GM23248 (cell line): Measurements from ENCODE around the gene MLLT6.

Experiments used
- EZH2 ChIP-seq: fragments of 200-600 bp; sonication (generic); IDR thresholded peaks from 2 replicates; pipeline ENCODE4 v1.6.1; 2018; ENCODE audit warnings: antibody characterized with exemption, mild to moderate bottlenecking; ENCODE audit not compliant: insufficient read depth, poor library complexity, severe bottlenecking
- EZH2phosphoT487 ChIP-seq: fragments of 200-600 bp; sonication (generic); IDR thresholded peaks from 2 replicates; pipeline ENCODE4 v1.6.1; 2018; ENCODE audit warnings: antibody characterized with exemption, moderate library complexity, mild to moderate bottlenecking, low read depth; ENCODE audit not compliant: insufficient read depth

- TF ChIP-seq EZH2 (no peak), EZH2phosphoT487 (no peak)
Observed at GRCh38 chr17:38719289-38719942, 14.3 kb downstream of the MLLT6 start.
